Thyroid gland (tissue), 4 donors: ENCODE measurements around the gene APOO.

ENCODE experiments used
- CTCF ChIP-seq, 6 experiments: fragments of 200-600 bp in 3 of 6; fragments of 450-650 bp in 3 of 6; sonication (generic) in 3 of 6; IDR thresholded peaks; one replicate each; pipeline ENCODE4 v1.5.1; 2016 to 2019; ENCODE audit warnings: antibody characterized with exemption in 6 of 6, mild to moderate bottlenecking in 2 of 6, inconsistent platforms in 1 of 6, moderate library complexity in 1 of 6
- POLR2A ChIP-seq, 2 donors: fragments of 450-650 bp; IDR thresholded peaks; one replicate each; pipeline ENCODE4 v1.6.1; 2017; ENCODE audit warnings: antibody characterized with exemption in 2 of 2, mild to moderate bottlenecking in 2 of 2, moderate library complexity in 1 of 2

GRCh38 chrX:23919706-23920320 lies 12.1 kb upstream of the APOO start:
- TF ChIP-seq CTCF (IDR thresholded peaks at IDR 0.05) (peak in 3 of 6 experiments; percentile 38 to 67 (median 58)), POLR2A (IDR thresholded peaks at IDR 0.05) (no peak)
